ENCODE data around the gene MAGI3.
"Not testable (repeated sequence)": the region's sequence is repeated elsewhere in the genome, so short reads cannot be mapped to it uniquely, and the experiment has no call there.

MAGI3 gene

GRCh38 chr1:113399062-113399583 is 8.8 kb downstream of the MAGI3 start:
- DNase-seq (ENCODE audit: low spot score), result no peak

- no peak for DNase-seq (ENCODE audit: low spot score)
These were observed 10.8 kb downstream of the MAGI3 start for GRCh38 chr1:113401067-113401466.

- no peak for DNase-seq (ENCODE audit: low spot score)
These were observed 11.4 kb downstream of the MAGI3 start for GRCh38 chr1:113401728-113402127.

- no peak for DNase-seq (ENCODE audit: low spot score)
These were observed 12.8 kb downstream of the MAGI3 start for GRCh38 chr1:113403065-113403464.

GRCh38 chr1:113405573-113405972 is 15.3 kb downstream of the MAGI3 start:
- DNase-seq (ENCODE audit: low spot score), result no peak

- not testable (repeated sequence) for DNase-seq (ENCODE audit: low spot score)
These were observed 15.8 kb downstream of the MAGI3 start for GRCh38 chr1:113406149-113406548.

GRCh38 chr1:113409363-113409762 is 19.0 kb downstream of the MAGI3 start:
- DNase-seq (ENCODE audit: low spot score), result no peak

GRCh38 chr1:113412020-113412419 is 21.7 kb downstream of the MAGI3 start:
- DNase-seq (ENCODE audit: low spot score), result not testable (repeated sequence)

- DNase-seq (ENCODE audit: low spot score), result no peak
These were observed 25.2 kb downstream of the MAGI3 start for GRCh38 chr1:113415310-113416070.

GRCh38 chr1:113416071-113416470 is 25.8 kb downstream of the MAGI3 start:
- DNase-seq (ENCODE audit: low spot score), result not testable (repeated sequence)

GRCh38 chr1:113416496-113416895 is 26.2 kb downstream of the MAGI3 start:
- DNase-seq (ENCODE audit: low spot score), result no peak

- no peak for DNase-seq (ENCODE audit: low spot score)
These were observed 32.2 kb downstream of the MAGI3 start for GRCh38 chr1:113422315-113423068.

GRCh38 chr1:113423826-113424225 is 33.5 kb downstream of the MAGI3 start:
- no peak for DNase-seq (ENCODE audit: low spot score)

- no peak for DNase-seq (ENCODE audit: low spot score)
These were observed 39.3 kb downstream of the MAGI3 start for GRCh38 chr1:113429461-113430153.

- no peak for DNase-seq (ENCODE audit: low spot score)
These were observed 42.9 kb downstream of the MAGI3 start for GRCh38 chr1:113433184-113433583.

GRCh38 chr1:113434081-113434873 is 44.0 kb downstream of the MAGI3 start:
- no peak for DNase-seq (ENCODE audit: low spot score)

- no peak for DNase-seq (ENCODE audit: low spot score)
These were observed 44.5 kb downstream of the MAGI3 start for GRCh38 chr1:113434874-113435175.

GRCh38 chr1:113437554-113438341 is 47.4 kb downstream of the MAGI3 start:
- no peak for DNase-seq (ENCODE audit: low spot score)

- DNase-seq (ENCODE audit: low spot score), result no peak
These were observed 48.4 kb downstream of the MAGI3 start for GRCh38 chr1:113438505-113439276.

GRCh38 chr1:113439277-113439670 is 49.0 kb downstream of the MAGI3 start:
- DNase-seq (ENCODE audit: low spot score), result no peak
